ENCODE data around the gene PPP1R14C. TPM values are rescaled to one million over a fixed set of nuclear protein-coding genes. Genes with fewer than 3 reads are reported as not detected.

PPP1R14C gene
- total and polyA plus RNA-seq, 10 of the 15 experiments (the other 5 are each of a cell fraction or from before 2014, with no cell fraction given), result 0.07 to 1.6 (median 0.13) TPM; not detected in 4

GRCh38 chr6:150159757-150160156 is 16.9 kb downstream of the PPP1R14C start:
- DNase-seq (ENCODE audit: low read depth, low spot score) (no peak), FAIRE-seq (no peak), ATAC-seq (no peak)
- Histone ChIP-seq H3K27ac (ENCODE audit: control insufficient read depth, insufficient read depth) (no peak overlapping the region), H3K4me3 (no peak overlapping the region), H3K9ac (ENCODE audit: control insufficient read depth, insufficient read depth, low read length) (no peak overlapping the region), H3K27me3 (replicated peaks in 1 of 2; ENCODE audit: control insufficient read depth in 2 of 2, insufficient read depth in 2 of 2, low read length in 1 of 2) (no peaks in the 10 kb centered on the region; a peak in 2 of 4 replicates), H3K4me1 (ENCODE audit: control insufficient read depth, insufficient read depth, low read length) (no peaks in the 10 kb centered on the region), H3K9me3 (replicated peaks; ENCODE audit: control insufficient read depth, insufficient read depth, low read length) (no peaks in the 10 kb centered on the region), H3K79me2 (ENCODE audit: control insufficient read depth, insufficient read depth, low read length) (no peaks in the 10 kb centered on the region), H4K20me1 (ENCODE audit: control insufficient read depth, insufficient read depth) (no peaks in the 10 kb centered on the region), H3K4me2 (ENCODE audit: control insufficient read depth, insufficient read depth) (no peak overlapping the region), H2AFZ (ENCODE audit: control insufficient read depth, low read depth, low read length) (no peak overlapping the region), H3K36me3 (ENCODE audit: control insufficient read depth in 2 of 2, insufficient read depth in 2 of 2, low read length in 1 of 2) (no peaks in the 10 kb centered on the region)
- WGBS (ENCODE audit: insufficient coverage, insufficient replicate concordance, low lambda C conversion rate, missing lambda C conversion rate), result 51% methylated on average over 4 of the region's 4 CpGs
- BruUV-seq (replicated peaks), result no TSS peak
- in situ Hi-C loops (cut with MboI) (no loop called here), intact Hi-C loops (cut with micrococcal nuclease; ENCODE audit: unreplicated experiment) (loop anchor here (10.0 kb wide), 1 partner anchor 175 kb away; no protein-coding TSS in a partner anchor)
- RAD21 ChIA-PET (ENCODE audit: unreplicated experiment), result no interaction called here
- POLR2A ChIA-PET, result interaction anchor here (0.6 kb wide), 3 partner anchors 9 to 180 kb away, joined by 3 to 8 read pairs (median 4); no protein-coding TSS in a partner anchor
- CTCF ChIA-PET, result interaction anchor here (0.6 kb wide), 1 partner anchor 361 kb away, joined by 3 read pairs; no protein-coding TSS in a partner anchor
- SMC1A ChIA-PET (ENCODE audit: uncharacterized antibody, unreplicated experiment), result no interaction called here
- TF ChIP-seq HCFC1 (IDR thresholded peaks at IDR 0.05; ENCODE audit: low read length) (no peak), PAX8 (IDR thresholded peaks at IDR 0.05) (no peak), SIN3A (IDR thresholded peaks at IDR 0.05; ENCODE audit: low read depth, low read length) (no peak), BRCA1 (IDR thresholded peaks at IDR 0.05; ENCODE audit: low read depth, low read length) (no peak), IRF3 (IDR thresholded peaks at IDR 0.05) (no peak), MEF2B (IDR thresholded peaks at IDR 0.05; ENCODE audit: partially characterized antibody, poor library complexity, severe bottlenecking) (no peak), SMAD5 (IDR thresholded peaks at IDR 0.05; ENCODE audit: low read depth) (no peak), ETV6 (conservative IDR thresholded peaks at IDR 0.05 in 1 of 2, IDR thresholded peaks at IDR 0.05 in 1 of 2; ENCODE audit: borderline replicate concordance in 1 of 2, low read depth in 1 of 2) (no peak), ZNF622 (IDR thresholded peaks at IDR 0.05) (no peak), SUZ12 (IDR thresholded peaks at IDR 0.05; ENCODE audit: unreplicated experiment) (no peak), ZBTB11 (CRISPR knock-in tag; IDR thresholded peaks at IDR 0.05) (no peak)
- TF ChIP-seq, protein P1, sequence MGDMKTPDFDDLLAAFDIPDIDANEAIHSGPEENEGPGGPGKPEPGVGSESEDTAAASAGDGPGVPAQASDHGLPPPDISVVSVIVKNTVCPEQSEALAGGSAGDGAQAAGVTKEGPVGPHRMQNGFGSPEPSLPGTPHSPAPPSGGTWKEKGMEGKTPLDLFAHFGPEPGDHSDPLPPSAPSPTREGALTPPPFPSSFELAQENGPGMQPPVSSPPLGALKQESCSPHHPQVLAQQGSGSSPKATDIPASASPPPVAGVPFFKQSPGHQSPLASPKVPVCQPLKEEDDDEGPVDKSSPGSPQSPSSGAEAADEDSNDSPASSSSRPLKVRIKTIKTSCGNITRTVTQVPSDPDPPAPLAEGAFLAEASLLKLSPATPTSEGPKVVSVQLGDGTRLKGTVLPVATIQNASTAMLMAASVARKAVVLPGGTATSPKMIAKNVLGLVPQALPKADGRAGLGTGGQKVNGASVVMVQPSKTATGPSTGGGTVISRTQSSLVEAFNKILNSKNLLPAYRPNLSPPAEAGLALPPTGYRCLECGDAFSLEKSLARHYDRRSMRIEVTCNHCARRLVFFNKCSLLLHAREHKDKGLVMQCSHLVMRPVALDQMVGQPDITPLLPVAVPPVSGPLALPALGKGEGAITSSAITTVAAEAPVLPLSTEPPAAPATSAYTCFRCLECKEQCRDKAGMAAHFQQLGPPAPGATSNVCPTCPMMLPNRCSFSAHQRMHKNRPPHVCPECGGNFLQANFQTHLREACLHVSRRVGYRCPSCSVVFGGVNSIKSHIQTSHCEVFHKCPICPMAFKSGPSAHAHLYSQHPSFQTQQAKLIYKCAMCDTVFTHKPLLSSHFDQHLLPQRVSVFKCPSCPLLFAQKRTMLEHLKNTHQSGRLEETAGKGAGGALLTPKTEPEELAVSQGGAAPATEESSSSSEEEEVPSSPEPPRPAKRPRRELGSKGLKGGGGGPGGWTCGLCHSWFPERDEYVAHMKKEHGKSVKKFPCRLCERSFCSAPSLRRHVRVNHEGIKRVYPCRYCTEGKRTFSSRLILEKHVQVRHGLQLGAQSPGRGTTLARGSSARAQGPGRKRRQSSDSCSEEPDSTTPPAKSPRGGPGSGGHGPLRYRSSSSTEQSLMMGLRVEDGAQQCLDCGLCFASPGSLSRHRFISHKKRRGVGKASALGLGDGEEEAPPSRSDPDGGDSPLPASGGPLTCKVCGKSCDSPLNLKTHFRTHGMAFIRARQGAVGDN (IDR thresholded peaks at IDR 0.05), result no peak
- TF ChIP-seq, protein P2, sequence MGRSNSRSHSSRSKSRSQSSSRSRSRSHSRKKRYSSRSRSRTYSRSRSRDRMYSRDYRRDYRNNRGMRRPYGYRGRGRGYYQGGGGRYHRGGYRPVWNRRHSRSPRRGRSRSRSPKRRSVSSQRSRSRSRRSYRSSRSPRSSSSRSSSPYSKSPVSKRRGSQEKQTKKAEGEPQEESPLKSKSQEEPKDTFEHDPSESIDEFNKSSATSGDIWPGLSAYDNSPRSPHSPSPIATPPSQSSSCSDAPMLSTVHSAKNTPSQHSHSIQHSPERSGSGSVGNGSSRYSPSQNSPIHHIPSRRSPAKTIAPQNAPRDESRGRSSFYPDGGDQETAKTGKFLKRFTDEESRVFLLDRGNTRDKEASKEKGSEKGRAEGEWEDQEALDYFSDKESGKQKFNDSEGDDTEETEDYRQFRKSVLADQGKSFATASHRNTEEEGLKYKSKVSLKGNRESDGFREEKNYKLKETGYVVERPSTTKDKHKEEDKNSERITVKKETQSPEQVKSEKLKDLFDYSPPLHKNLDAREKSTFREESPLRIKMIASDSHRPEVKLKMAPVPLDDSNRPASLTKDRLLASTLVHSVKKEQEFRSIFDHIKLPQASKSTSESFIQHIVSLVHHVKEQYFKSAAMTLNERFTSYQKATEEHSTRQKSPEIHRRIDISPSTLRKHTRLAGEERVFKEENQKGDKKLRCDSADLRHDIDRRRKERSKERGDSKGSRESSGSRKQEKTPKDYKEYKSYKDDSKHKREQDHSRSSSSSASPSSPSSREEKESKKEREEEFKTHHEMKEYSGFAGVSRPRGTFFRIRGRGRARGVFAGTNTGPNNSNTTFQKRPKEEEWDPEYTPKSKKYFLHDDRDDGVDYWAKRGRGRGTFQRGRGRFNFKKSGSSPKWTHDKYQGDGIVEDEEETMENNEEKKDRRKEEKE (IDR thresholded peaks at IDR 0.05), result no peak

Measured in GM12878 (cell line).